ENCODE data around the gene FLNC.

Gene FLNC

DNA sequence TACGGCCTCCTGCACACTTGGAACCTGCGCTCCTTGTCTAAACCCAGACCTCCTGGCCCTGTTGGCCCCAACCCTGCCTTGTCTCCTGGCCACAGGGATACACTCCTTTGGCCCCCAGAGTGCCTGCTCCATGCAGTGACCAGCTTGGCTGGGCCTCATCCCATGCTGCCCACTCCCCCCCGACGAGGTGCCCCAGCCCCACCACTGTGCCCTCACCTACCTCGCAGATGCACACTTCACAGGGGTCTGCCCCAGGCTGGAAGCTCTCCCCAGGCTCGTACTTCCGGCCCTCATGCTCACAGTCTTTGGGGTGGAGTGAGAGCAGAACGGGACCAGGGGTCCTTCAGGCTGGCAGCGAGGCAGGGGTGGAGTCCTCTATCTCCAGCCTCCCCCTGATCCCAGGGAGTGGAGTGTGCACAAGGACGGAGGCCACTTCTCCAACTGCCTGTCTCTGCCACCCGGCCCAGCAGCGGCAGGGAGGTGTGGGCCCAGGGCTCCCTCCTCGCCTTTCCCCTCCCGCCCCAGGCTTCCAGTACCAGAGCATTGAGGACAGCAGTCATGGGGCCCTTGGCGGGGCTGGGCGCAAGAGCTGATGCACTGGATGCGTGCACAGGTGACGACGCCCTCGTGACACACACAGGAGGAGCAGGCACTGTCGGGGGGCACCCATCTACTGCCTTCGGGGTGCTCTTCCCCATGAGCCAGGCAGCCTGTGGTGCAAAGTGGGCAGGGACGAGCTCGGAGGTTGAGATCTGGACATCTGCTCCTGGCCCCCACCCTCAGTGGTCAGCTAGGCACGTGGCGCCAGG, 54.6 kb downstream of the FLNC start:
- no peak for DNase-seq (ENCODE audit: low read depth in 2 of 2)
- no peak overlapping the region for H3K4me3 ChIP-seq (replicated peaks in 1 of 2; ENCODE audit: low read depth in 2 of 2, low read length in 2 of 2)
- TF ChIP-seq, protein P1, sequence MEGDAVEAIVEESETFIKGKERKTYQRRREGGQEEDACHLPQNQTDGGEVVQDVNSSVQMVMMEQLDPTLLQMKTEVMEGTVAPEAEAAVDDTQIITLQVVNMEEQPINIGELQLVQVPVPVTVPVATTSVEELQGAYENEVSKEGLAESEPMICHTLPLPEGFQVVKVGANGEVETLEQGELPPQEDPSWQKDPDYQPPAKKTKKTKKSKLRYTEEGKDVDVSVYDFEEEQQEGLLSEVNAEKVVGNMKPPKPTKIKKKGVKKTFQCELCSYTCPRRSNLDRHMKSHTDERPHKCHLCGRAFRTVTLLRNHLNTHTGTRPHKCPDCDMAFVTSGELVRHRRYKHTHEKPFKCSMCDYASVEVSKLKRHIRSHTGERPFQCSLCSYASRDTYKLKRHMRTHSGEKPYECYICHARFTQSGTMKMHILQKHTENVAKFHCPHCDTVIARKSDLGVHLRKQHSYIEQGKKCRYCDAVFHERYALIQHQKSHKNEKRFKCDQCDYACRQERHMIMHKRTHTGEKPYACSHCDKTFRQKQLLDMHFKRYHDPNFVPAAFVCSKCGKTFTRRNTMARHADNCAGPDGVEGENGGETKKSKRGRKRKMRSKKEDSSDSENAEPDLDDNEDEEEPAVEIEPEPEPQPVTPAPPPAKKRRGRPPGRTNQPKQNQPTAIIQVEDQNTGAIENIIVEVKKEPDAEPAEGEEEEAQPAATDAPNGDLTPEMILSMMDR (IDR thresholded peaks at IDR 0.05; ENCODE audit: low read depth, low read length) = no peak

DNA sequence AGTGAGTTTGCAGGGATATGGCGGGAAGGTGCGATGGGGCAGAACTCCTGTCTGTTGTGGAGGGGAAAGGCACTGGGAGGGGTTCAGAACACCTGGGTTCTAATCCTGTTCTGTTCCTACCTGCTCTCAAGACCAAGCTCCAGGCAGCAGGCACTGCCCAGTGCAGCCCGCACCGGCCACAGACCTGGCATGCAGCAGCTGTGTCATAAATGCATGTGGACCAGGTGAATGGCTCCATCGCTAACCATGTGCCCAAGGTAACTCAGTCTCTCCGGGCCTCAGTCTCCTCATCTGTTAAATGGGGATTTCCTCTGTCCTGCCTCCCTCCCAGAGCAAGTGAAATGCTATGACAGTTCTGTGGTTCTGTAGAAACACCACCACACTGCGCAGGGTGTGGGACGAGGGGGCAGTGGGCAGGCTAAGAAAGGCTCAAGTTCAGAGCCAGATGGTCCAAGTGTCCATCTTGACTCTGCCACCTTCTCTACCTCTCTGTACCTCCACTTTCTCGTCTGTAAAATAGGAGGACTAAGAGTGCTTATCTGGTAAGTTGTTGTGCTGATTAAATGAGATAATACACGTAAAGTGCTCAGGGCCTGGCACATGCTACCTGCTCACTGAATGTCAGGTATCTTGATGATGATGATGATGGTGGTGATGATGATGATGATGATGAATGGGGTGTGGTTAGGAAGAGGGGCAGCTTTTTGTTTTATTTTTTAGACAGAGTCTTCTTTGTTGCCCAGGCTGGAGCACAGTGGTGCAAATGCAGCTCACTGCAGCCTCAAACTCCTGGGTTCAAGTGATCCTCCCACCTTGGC, 55.4 kb downstream of the FLNC start:
- TF ChIP-seq, protein P1 (IDR thresholded peaks at IDR 0.05; ENCODE audit: low read depth, low read length) = no peak
- no peak for DNase-seq (ENCODE audit: low read depth in 2 of 2)
- no peak overlapping the region for H3K4me3 ChIP-seq (replicated peaks in 1 of 2; ENCODE audit: low read depth in 2 of 2, low read length in 2 of 2)

DNA sequence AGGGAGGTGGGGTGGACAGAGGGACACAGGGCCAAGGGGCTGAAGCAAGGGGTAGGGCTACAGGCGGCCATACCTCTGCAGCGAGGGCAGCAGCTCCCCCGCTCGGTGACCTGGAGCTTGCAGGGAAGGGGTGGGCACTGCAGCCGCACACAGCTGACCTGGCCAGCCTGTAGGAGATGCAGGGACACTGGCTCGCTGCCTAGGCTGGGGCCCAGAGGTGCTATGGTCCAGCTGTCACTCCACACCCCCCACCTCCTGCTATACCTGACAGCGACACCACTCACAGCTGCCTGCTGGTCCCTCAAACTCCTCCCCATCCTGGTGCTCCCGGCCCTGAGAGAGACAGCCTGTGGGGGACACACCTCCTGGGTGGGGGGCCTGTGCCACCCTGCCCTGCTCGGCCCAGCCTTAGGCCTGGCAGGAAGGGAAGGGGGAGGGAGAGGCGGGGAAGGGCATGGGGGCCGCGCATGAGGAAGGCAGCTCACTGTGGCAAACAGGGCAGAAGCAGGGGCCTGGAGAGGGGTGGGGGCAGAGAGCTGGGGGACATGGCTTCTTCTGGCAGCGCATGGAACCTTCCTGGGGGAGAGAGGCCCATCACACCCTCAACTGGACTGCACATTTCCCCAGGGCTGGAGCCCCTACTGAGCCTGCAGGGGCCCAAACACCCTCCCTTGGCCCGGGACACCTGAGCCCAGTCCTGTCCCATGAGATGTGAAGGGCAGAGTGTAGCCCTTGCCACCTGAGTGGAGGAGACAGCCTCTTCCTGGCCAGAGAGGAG, 56.4 kb downstream of the FLNC start:
- no peak for DNase-seq (ENCODE audit: low read depth in 2 of 2)
- H3K4me3 ChIP-seq (replicated peaks in 1 of 2; ENCODE audit: low read depth in 2 of 2, low read length in 2 of 2) = no peak overlapping the region
- TF ChIP-seq, protein P1 (IDR thresholded peaks at IDR 0.05; ENCODE audit: low read depth, low read length) = no peak

DNA sequence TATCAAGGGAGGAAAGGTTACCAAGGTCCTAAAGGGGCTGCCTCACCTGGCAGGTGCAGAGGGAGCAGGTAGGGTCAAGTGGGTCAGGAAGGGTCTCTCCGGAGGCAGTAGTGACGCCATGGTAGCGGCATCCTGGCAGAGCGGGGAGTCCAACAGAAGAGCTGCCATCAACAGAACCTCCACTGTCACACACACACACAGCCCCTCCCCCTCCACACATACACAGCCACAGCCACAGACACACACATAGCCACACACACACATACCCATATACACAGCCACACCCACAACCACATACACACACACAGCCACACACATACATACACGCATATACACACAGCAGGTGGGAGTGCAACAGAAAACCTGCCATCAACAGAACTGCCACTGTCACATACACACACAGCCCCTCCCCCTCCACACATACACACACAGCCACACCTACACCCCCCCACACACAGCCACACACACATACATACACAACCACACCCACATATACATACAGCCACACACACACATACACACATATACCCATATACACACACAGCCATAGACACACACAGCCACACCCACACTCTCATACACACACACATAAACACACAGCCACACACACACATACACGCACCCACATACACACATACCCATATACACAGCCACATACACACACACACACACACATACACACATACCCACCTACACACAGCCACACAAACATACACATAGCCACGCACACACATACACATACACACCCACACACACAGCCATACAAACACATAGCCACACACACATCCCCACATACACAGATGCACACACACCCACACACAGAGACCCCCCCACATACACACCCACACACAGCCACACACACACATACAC, 57.2 kb downstream of the FLNC start:
- DNase-seq (ENCODE audit: low read depth in 2 of 2) = no peak
- TF ChIP-seq, protein P1 (IDR thresholded peaks at IDR 0.05; ENCODE audit: low read depth, low read length) = no peak
- H3K4me3 ChIP-seq (replicated peaks in 1 of 2; ENCODE audit: low read depth in 2 of 2, low read length in 2 of 2) = no peak overlapping the region

DNA sequence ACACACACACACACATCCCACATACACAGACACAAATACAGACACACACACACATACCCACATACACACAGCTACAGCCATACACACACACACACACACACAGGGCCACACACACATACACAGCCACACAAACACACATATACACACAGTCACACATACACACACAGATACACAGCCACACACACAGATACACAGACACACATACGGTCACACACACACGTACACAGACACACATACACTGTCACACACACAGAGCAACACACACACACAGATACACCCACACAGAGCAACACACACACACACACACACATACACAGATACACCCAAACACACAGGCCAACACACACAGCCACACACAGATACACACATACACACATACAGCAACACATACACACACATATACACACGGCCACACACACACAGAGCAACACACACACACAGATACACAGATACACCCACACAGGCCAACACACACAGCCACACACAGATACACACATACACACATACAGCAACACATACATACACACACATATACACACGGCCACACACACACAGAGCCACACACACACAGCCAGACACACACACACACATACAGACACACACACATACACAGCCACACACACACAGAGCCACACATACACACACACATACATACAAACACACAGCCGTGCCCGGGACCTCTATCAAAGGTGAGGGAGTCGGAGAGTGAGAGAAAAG, 58.0 kb downstream of the FLNC start:
- no peak for DNase-seq (ENCODE audit: low read depth in 2 of 2)
- TF ChIP-seq, protein P1 (IDR thresholded peaks at IDR 0.05; ENCODE audit: low read depth, low read length) = no peak
- H3K4me3 ChIP-seq (replicated peaks in 1 of 2; ENCODE audit: low read depth in 2 of 2, low read length in 2 of 2) = no peak overlapping the region
